Left hindlimb (tissue), 1 donor: Measurements from ENCODE around the gene PHIP.
"Not testable (repeated sequence)": the region's sequence is repeated elsewhere in the genome, so short reads cannot be mapped to it uniquely, and the experiment has no call there.

Experiments used
- DNase-seq: peaks from one replicate; pipeline ENCODE4 v3.0.0-alpha.2; 2018

PHIP gene

GRCh38 chr6:79078075-79078969 lies at the start of gene PHIP:
Gene PHIP, minus strand, starts transcription at chr6:79078254. Its CDS starts 186 bp downstream, at chr6:79078068.
- DNase-seq, result peak; percentile 96

- no peak for DNase-seq
These were observed 49.6 kb upstream of the PHIP start for GRCh38 chr6:79127660-79128059.

GRCh38 chr6:79119217-79119616 lies 41.2 kb upstream of the PHIP start:
- no peak for DNase-seq

- no peak for DNase-seq
These were observed 39.7 kb upstream of the PHIP start for GRCh38 chr6:79117752-79118151.

GRCh38 chr6:79115553-79116182 lies 37.6 kb upstream of the PHIP start:
- no peak for DNase-seq

- no peak for DNase-seq
These were observed 33.5 kb upstream of the PHIP start for GRCh38 chr6:79111549-79111948.

GRCh38 chr6:79101164-79101563 lies 23.1 kb upstream of the PHIP start:
- no peak for DNase-seq

GRCh38 chr6:79100304-79100703 lies 22.2 kb upstream of the PHIP start:
- DNase-seq, result no peak

- no peak for DNase-seq
These were observed 16.9 kb upstream of the PHIP start for GRCh38 chr6:79094938-79095337.

- DNase-seq, result not testable (repeated sequence)
These were observed 13.7 kb upstream of the PHIP start for GRCh38 chr6:79091801-79092200.

- DNase-seq, result no peak
These were observed 11.7 kb upstream of the PHIP start for GRCh38 chr6:79089552-79090404.

GRCh38 chr6:79084693-79085092 lies 6.6 kb upstream of the PHIP start:
- DNase-seq, result no peak

- no peak for DNase-seq
These were observed 4.2 kb upstream of the PHIP start for GRCh38 chr6:79082304-79082703.

- DNase-seq, result no peak
These were observed 3.6 kb upstream of the PHIP start for GRCh38 chr6:79081663-79082062.

- no peak for DNase-seq
These were observed 1.5 kb upstream of the PHIP start for GRCh38 chr6:79079561-79080041.

GRCh38 chr6:79077715-79078074 lies 359 bp downstream of the PHIP start:
- no peak for DNase-seq

GRCh38 chr6:79076782-79077641 lies 1.0 kb downstream of the PHIP start:
- DNase-seq, result peak; percentile 95

GRCh38 chr6:79076160-79076559 lies 1.9 kb downstream of the PHIP start:
- no peak for DNase-seq

- DNase-seq, result no peak
These were observed 4.2 kb downstream of the PHIP start for GRCh38 chr6:79073888-79074287.

- no peak for DNase-seq
These were observed 5.3 kb downstream of the PHIP start for GRCh38 chr6:79072640-79073181.

GRCh38 chr6:79071547-79071946 lies 6.5 kb downstream of the PHIP start:
- no peak for DNase-seq
